Fibroblast of pulmonary artery (primary cell): ENCODE measurements around the gene B4GALNT2.

Experiments used
- DNase-seq: peaks from one replicate; pipeline ENCODE4 v3.0.0-alpha.2; 2010; ENCODE audit warnings: low read depth
- H3K4me3 ChIP-seq: replicated peaks from 2 replicates; pipeline ENCODE4 v1.5.1; 2011; ENCODE audit warnings: low read depth, mild to moderate bottlenecking, control low read depth, low read length, moderate library complexity
- TF ChIP-seq, protein P1 (sequence below): IDR thresholded peaks from 2 replicates; pipeline ENCODE4 v1.5.1; 2011; ENCODE audit warnings: mild to moderate bottlenecking, control low read depth, low read length, inconsistent platforms; ENCODE audit errors: missing control alignments

The B4GALNT2 gene

DNA sequence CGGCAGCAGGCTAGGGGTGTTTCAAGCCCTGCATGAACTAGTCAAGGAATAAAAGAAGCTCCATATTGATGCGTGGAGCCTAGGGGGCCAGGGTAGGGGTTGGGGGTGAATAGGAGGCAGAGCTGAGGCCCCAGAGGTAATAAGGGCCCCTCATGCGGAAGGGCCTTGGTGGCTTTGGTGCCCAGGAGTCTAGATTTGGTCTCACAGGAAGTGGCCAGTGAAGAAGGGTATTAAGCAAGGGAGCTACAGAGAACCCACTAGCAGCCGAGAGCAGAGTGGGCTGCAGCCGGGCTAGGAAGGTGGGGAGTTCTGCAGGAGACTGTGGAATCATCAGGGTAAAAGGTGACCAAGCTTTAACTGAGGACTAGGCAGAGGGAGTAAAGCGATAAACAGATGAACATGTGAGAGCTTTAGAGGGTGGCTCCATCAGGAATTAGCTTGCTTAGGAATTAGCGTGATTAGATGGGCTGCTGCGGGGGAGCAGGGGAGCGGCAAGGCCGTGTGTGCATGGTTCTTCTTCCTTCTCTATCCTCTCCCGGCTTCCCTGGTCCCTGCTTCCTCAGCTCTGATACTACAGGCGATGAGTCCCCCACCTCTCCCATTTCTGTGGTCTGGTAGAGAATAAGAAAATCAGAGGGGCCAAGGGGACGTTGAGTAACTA lies 68.0 kb downstream of the B4GALNT2 start:
- H3K4me3 ChIP-seq, result no peak overlapping the region
- TF ChIP-seq, protein P1, sequence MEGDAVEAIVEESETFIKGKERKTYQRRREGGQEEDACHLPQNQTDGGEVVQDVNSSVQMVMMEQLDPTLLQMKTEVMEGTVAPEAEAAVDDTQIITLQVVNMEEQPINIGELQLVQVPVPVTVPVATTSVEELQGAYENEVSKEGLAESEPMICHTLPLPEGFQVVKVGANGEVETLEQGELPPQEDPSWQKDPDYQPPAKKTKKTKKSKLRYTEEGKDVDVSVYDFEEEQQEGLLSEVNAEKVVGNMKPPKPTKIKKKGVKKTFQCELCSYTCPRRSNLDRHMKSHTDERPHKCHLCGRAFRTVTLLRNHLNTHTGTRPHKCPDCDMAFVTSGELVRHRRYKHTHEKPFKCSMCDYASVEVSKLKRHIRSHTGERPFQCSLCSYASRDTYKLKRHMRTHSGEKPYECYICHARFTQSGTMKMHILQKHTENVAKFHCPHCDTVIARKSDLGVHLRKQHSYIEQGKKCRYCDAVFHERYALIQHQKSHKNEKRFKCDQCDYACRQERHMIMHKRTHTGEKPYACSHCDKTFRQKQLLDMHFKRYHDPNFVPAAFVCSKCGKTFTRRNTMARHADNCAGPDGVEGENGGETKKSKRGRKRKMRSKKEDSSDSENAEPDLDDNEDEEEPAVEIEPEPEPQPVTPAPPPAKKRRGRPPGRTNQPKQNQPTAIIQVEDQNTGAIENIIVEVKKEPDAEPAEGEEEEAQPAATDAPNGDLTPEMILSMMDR, result no peak
- DNase-seq, result no peak

GRCh38 chr17:49201481-49201927 lies 68.9 kb downstream of the B4GALNT2 start:
- DNase-seq, result peak; percentile 84
- TF ChIP-seq, protein P1, result no peak
- no peak overlapping the region for H3K4me3 ChIP-seq

GRCh38 chr17:49203796-49204195 lies 71.2 kb downstream of the B4GALNT2 start:
- DNase-seq, result no peak
- TF ChIP-seq, protein P1, result no peak
- no peak overlapping the region for H3K4me3 ChIP-seq

GRCh38 chr17:49204516-49204915 lies 71.9 kb downstream of the B4GALNT2 start:
- H3K4me3 ChIP-seq, result no peak overlapping the region
- TF ChIP-seq, protein P1, result no peak
- no peak for DNase-seq

- no peak overlapping the region for H3K4me3 ChIP-seq
- DNase-seq, result no peak
- TF ChIP-seq, protein P1, result no peak
Observed at GRCh38 chr17:49209061-49209571, 76.5 kb downstream of the B4GALNT2 start.

DNA sequence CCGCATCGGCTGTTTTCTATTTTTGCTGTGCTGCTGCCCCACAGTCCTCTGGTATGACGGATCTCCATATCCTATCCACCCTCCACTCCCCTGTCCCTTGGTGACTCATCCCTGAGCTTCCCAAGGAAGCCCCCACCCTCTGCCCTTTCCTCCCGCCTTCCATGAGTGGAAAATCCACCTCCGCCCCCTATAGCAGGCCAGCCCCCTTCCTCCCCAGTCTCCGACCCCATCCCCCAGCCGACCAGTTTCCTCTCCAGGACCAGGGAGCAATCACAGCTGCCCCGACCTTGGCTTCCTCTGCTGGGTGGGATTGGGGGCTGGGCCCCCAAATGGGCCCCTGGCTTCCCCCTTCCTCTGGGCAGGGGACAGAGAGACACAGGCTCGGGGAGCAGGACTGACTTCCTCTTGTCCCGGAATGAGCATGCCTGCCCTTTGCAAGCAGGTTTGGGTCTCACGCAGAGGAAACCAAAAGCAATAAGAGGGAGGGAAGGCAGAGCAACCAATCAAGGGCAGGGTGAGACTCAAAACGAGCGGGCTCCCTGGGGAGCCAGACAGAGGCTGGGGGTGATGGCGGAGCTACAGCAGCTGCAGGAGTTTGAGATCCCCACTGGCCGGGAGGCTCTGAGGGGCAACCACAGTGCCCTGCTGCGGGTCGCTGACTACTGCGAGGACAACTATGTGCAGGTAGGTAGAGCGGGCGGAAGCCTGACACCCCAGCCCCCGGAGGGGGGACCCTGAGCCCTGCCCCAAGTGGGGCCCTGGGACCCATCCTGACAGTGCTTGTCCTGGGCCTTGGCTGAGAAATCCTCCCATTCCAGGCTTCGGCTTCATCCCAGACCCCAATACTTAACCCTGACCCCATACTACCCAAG lies 77.8 kb downstream of the B4GALNT2 start, which contains the start of the genes ABI3 and GNGT2:
Gene ABI3 (plus strand): TSS at position 550 of the 872 bp plus-strand sequence. CDS start 18 bp downstream, at position 568.
Gene GNGT2 (minus strand): TSS at position 417 of the 872 bp plus-strand sequence. CDS start 3,152 bp downstream, outside the sequence.
- TF ChIP-seq, protein P1, result no peak
- H3K4me3 ChIP-seq, result no peak within 1 kb of the TSS
- DNase-seq, result peak; percentile 48
